K562 (cell line): ENCODE data around the gene CTSD. TPM values are rescaled to one million over a fixed set of nuclear protein-coding genes. Genes with fewer than 3 reads are reported as not detected.
A peak's percentile ranks its signal among the peaks of the same experiment; 100 is the strongest.

ENCODE experiments used
- ATAC-seq: fragments of 200-7000 bp; cut with Tn5 transposase; 3 replicates; pipeline ENCODE4 v1.9.1; 2020; ENCODE audit warnings: moderate library complexity
- BruUV-seq: library from RNA; stranded (reverse); fragments of 400-500 nt; replicated peaks from 2 replicates; lab custom pipeline; 2021; lab: Mats Ljungman, UMichigan
- CTCF ChIA-PET: fragments of 300-600 bp; formaldehyde crosslinking; extraction: SDS; loops from one replicate; lab custom pipeline; 2021; ENCODE audit warnings: low intra/inter-chr PET ratio; lab: Yijun Ruan, JAX
- POLR2A ChIA-PET: fragments of 300-600, 350-650 bp; sonication (Branson Sonifier 250); formaldehyde crosslinking; extraction: SDS; loops from one replicate; lab custom pipeline; 2021; ENCODE audit warnings: antibody characterized with exemption, inconsistent platforms; lab: Yijun Ruan, JAX
- DNase-seq, 4 experiments: peaks; one replicate each; pipeline versions ENCODE4 v3.0.0 to v3.0.0-alpha.2; 2011 to 2018; ENCODE audit warnings: low spot score in 3 of 4, mixed read lengths in 3 of 4; ENCODE audit errors: extremely low read depth in 1 of 4
- FAIRE-seq: peaks from 2 replicates; lab custom pipeline; 2011; peaks lifted over from hg19 to GRCh38; lab: Jason Lieb, UNC
- H2AFZ ChIP-seq: 2 replicates; pipeline ENCODE4 v1.6.0; 2011; ENCODE audit warnings: low read depth, low read length, control low read depth, inconsistent platforms
- H3K27ac ChIP-seq: fragments of 200-600 bp; 3 replicates; pipeline ENCODE4 v1.8.0; 2011; ENCODE audit warnings: low read depth, mild to moderate bottlenecking, control low read depth, inconsistent platforms, low read length, moderate library complexity, mixed read lengths; ENCODE audit errors: extremely low read depth
- H3K27me3 ChIP-seq, 2 experiments: fragments of 300-600 bp in 1 of 2; 2 replicates in 1 of 2; 3 replicates in 1 of 2; pipeline versions ENCODE4 v1.6.0 to v1.8.0; 2011; ENCODE audit warnings: inconsistent platforms in 2 of 2, low read length in 2 of 2, mild to moderate bottlenecking in 1 of 2, mixed read lengths in 1 of 2, moderate library complexity in 1 of 2; ENCODE audit not compliant: control insufficient read depth in 2 of 2, insufficient read depth in 2 of 2
- H3K36me3 ChIP-seq: fragments of 300-600 bp; 3 replicates; pipeline ENCODE4 v1.8.0; 2011; ENCODE audit warnings: mild to moderate bottlenecking, low read length, inconsistent platforms; ENCODE audit not compliant: control insufficient read depth, insufficient read depth
- H3K4me1 ChIP-seq, 2 experiments: fragments of 200-600 bp in 1 of 2; replicated peaks in 1 of 2; 2 replicates in 1 of 2; 3 replicates in 1 of 2; pipeline versions ENCODE4 v1.5.1 to v1.8.0; 2011; ENCODE audit warnings: inconsistent platforms in 2 of 2, low read length in 2 of 2, mild to moderate bottlenecking in 1 of 2, mixed read lengths in 1 of 2, moderate library complexity in 1 of 2; ENCODE audit not compliant: control insufficient read depth in 2 of 2, insufficient read depth in 2 of 2
- H3K4me2 ChIP-seq: 2 replicates; pipeline ENCODE4 v1.6.1; 2011; ENCODE audit warnings: low read length, control low read depth, inconsistent platforms, mixed read lengths; ENCODE audit not compliant: insufficient read depth
- H3K4me3 ChIP-seq: fragments of 200-600 bp; sonication (generic), shearing (Covaris generic); 2 replicates; pipeline ENCODE4 v1.5.1; 2016; ENCODE audit warnings: control low read depth, inconsistent platforms
- H3K79me2 ChIP-seq: fragments of 200-600 bp; 3 replicates; pipeline ENCODE4 v1.8.0; 2011; ENCODE audit warnings: low read length, inconsistent platforms; ENCODE audit not compliant: control insufficient read depth, insufficient read depth
- H3K9ac ChIP-seq, 2 experiments: 2 replicates each; pipeline versions ENCODE4 v1.6.0 to v1.6.1; 2011; ENCODE audit warnings: low read depth in 2 of 2, low read length in 2 of 2, control low read depth in 1 of 2, inconsistent platforms in 1 of 2, mild to moderate bottlenecking in 1 of 2, mixed read lengths in 1 of 2; ENCODE audit not compliant: insufficient read depth in 1 of 2
- H3K9me1 ChIP-seq: one replicate; pipeline ENCODE4 v1.6.0; 2011; ENCODE audit warnings: inconsistent platforms, mild to moderate bottlenecking, low read length, moderate library complexity; ENCODE audit not compliant: control insufficient read depth, insufficient read depth
- H3K9me3 ChIP-seq: replicated peaks from 2 replicates; pipeline ENCODE4 v1.5.1; 2011; ENCODE audit warnings: low read depth, low read length, inconsistent platforms; ENCODE audit not compliant: control insufficient read depth, insufficient read depth
- H4K20me1 ChIP-seq: replicated peaks from 2 replicates; pipeline ENCODE4 v1.6.1; 2011; ENCODE audit warnings: low read length, inconsistent platforms, mixed read lengths; ENCODE audit not compliant: control insufficient read depth, insufficient read depth
- NR0B1 ChIP-seq: fragments of 450-650 bp; IDR thresholded peaks from one replicate; pipeline ENCODE4 v1.6.1; 2018; ENCODE audit warnings: mild to moderate bottlenecking, moderate library complexity; ENCODE audit not compliant: partially characterized antibody
- POLR2G ChIP-seq: fragments of 200-400 bp; formaldehyde crosslinking; IDR thresholded peaks from 2 replicates; pipeline ENCODE4 v1.6.1; 2017; ENCODE audit warnings: low read depth, mild to moderate bottlenecking, antibody characterized with exemption, low read length, moderate library complexity
- VEZF1 ChIP-seq: fragments of 200-800 bp; sonication (Bioruptor generic); IDR thresholded peaks from 2 replicates; pipeline ENCODE4 v1.6.1; 2017; ENCODE audit warnings: missing genetic modification characterization, missing compliant biosample characterization
- ZBTB33 ChIP-seq: sonication (generic); formaldehyde crosslinking; IDR thresholded peaks from 2 replicates; pipeline ENCODE4 v1.8.1; 2023; ENCODE audit warnings: mild to moderate bottlenecking, missing genetic modification reagents
- WGBS: fragments of 100-300 bp; shearing (Covaris generic); methylation state at CpG from one replicate; pipeline ENCODE4 v1.1.6; 2016; ENCODE audit warnings: low coverage, mixed read lengths; ENCODE audit not compliant: insufficient coverage; ENCODE audit errors: missing lambda C conversion rate; 5-methylcytosine and 5-hydroxymethylcytosine counted together
- in situ Hi-C: fragments of 300-500 bp; cut with MboI; formaldehyde crosslinking; loops from 4 replicates; pipeline ENCODE4 v1.15.0; 2018; ENCODE audit warnings: inconsistent platforms, mixed read lengths
- intact Hi-C: fragments of 100-400 bp; cut with micrococcal nuclease; formaldehyde crosslinking; loops from 2 replicates; pipeline ENCODE4 v1.14.2; 2022
- polyA plus RNA-seq, 8 experiments: library from polyadenylated mRNA; depleted of rRNA in 4 of 8; stranded (reverse) in 5 of 8; unstranded in 3 of 8; fragments of >200 nt; fragmentation: Nextera tagmentation in 2 of 8; fragmentation: Illumina TruSeq in 1 of 8; extraction: Ambion mirVana in 2 of 8; extraction: Trizol in 1 of 8; gene quantifications; 2 replicates each; pipeline versions ENCODE4 v1.2.1 to v1.2.3, GENCODE V29; 2011 to 2014; ENCODE audit warnings: inconsistent platforms in 1 of 8, missing spikeins in 1 of 8
- total RNA-seq, 7 experiments: library from RNA; depleted of rRNA in 6 of 7; stranded (reverse); fragments of >200 nt in 6 of 7; fragmentation: Illumina TruSeq in 2 of 7; extraction: Trizol in 2 of 7; gene quantifications; 2 replicates each; pipeline versions ENCODE4 v1.2.1 to v1.2.3, GENCODE V29; 2011 to 2021; ENCODE audit warnings: low replicate concordance in 1 of 7

Gene CTSD
- total and polyA plus RNA-seq, 9 of the 15 experiments (the other 6 are each of a cell fraction or from before 2014, with no cell fraction given), result 1.0 to 112 (median 40.9) TPM

- H4K20me1 ChIP-seq, result no peaks in the 10 kb centered on the region; the same call in 1 of the 2 replicates
- no TSS peak for BruUV-seq
- H2AFZ ChIP-seq, result no peak overlapping the region
- intact Hi-C loops (no loop called here), in situ Hi-C loops (no loop called here)
- TF ChIP-seq POLR2G (peak; percentile 47), ZBTB33 (CRISPR knock-in tag) (peak; percentile 35; the same call in 1 of the 2 replicates), VEZF1 (CRISPR knock-in tag) (peak; percentile 45; the same call in 1 of the 2 replicates), NR0B1 (no peak)
- H3K79me2 ChIP-seq, result no peaks in the 10 kb centered on the region
- 64% methylated on average over 19 of the region's 24 CpGs for WGBS
- no peak overlapping the region for H3K4me3 ChIP-seq
- peak in 1 of 4 experiments; percentile 25 for DNase-seq
- H3K4me1 ChIP-seq, result peaks cover 0 to 37% of the 10 kb centered on the region in 2 experiments; a peak in 2 of 5 replicates
- H3K9ac ChIP-seq, result peak overlapping the region in 1 of 2 experiments; percentile 35; a peak in 1 of 4 replicates
- ATAC-seq, result peak; percentile 38; the same call in 2 of the 3 replicates
- no peak overlapping the region for H3K4me2 ChIP-seq
- H3K36me3 ChIP-seq, result peaks cover 10% of the 10 kb centered on the region; the same call in 1 of the 3 replicates
- FAIRE-seq, result no peak
- H3K9me3 ChIP-seq, result no peaks in the 10 kb centered on the region
- no peaks in the 10 kb centered on the region for H3K27me3 ChIP-seq
- H3K27ac ChIP-seq, result no peak overlapping the region
- POLR2A ChIA-PET, result no interaction called here
- no peaks in the 10 kb centered on the region for H3K9me1 ChIP-seq
- CTCF ChIA-PET, result interaction anchor here (0.9 kb wide), 1 partner anchor 43 kb away, joined by 3 read pairs; no protein-coding TSS in a partner anchor
Observed at GRCh38 chr11:1751999-1752906, 11.5 kb downstream of the CTSD start.
